SK-N-SH (cell line): Measurements from ENCODE around the gene STC2. TPM values are rescaled to one million over a fixed set of nuclear protein-coding genes. Genes with fewer than 3 reads are reported as not detected.
A peak's percentile ranks its signal among the peaks of the same experiment; 100 is the strongest.

ENCODE experiments used
- CTCF ChIA-PET: fragments of 300-600, 350-600 bp; formaldehyde crosslinking; extraction: SDS; loops from one replicate; lab custom pipeline; 2021; lab: Yijun Ruan, JAX
- POLR2A ChIA-PET: fragments of 350-600 bp; sonication (Branson Sonifier 250); formaldehyde crosslinking; extraction: SDS; loops from one replicate; lab custom pipeline; 2020; ENCODE audit warnings: antibody characterized with exemption, inconsistent platforms; lab: Yijun Ruan, JAX
- DNase-seq: peaks from one replicate; pipeline ENCODE4 v3.0.0; 2012
- H2AFZ ChIP-seq: fragments of 200-600 bp; sonication (generic); 2 replicates; pipeline ENCODE4 v1.8.1; 2016; ENCODE audit warnings: antibody characterized with exemption, mild to moderate bottlenecking, low read depth
- H3F3A ChIP-seq: fragments of 200-600 bp; sonication (generic); replicated peaks from 2 replicates; pipeline ENCODE3; 2016; ENCODE audit warnings: antibody characterized with exemption, mild to moderate bottlenecking; ENCODE audit not compliant: insufficient read depth
- H3K27ac ChIP-seq, 2 experiments: fragments of 200-500 bp in 1 of 2; fragments of 200-600 bp in 1 of 2; sonication (Bioruptor generic) in 1 of 2; sonication (generic), shearing (Covaris generic) in 1 of 2; 2 replicates each; pipeline versions ENCODE4 v1.5.1 to v1.6.1; 2014 to 2016; ENCODE audit warnings: low read depth in 2 of 2, inconsistent platforms in 1 of 2, low read length in 1 of 2, mild to moderate bottlenecking in 1 of 2, mixed read lengths in 1 of 2
- H3K27me3 ChIP-seq: fragments of 200-600 bp; sonication (generic), shearing (Covaris generic); 2 replicates; pipeline ENCODE4 v1.6.1; 2016; ENCODE audit warnings: mixed run types; ENCODE audit not compliant: insufficient read depth
- H3K36me3 ChIP-seq, 2 experiments: fragments of 200-500 bp in 1 of 2; fragments of 200-600 bp in 1 of 2; sonication (Bioruptor generic) in 1 of 2; sonication (generic) in 1 of 2; replicated peaks in 1 of 2; 2 replicates each; pipeline versions ENCODE3 to v1.5.1; 2014 to 2016; ENCODE audit warnings: low read length in 1 of 2, mild to moderate bottlenecking in 1 of 2; ENCODE audit not compliant: insufficient read depth in 2 of 2, control insufficient read depth in 1 of 2
- H3K4me1 ChIP-seq, 2 experiments: fragments of 200-500 bp in 1 of 2; fragments of 200-600 bp in 1 of 2; sonication (Bioruptor generic) in 1 of 2; sonication (generic), shearing (Covaris generic) in 1 of 2; 2 replicates each; pipeline versions ENCODE4 v1.5.1 to v1.6.1; 2014 to 2016; ENCODE audit warnings: low read depth in 1 of 2, low read length in 1 of 2, mixed run types in 1 of 2; ENCODE audit not compliant: insufficient read depth in 2 of 2, control insufficient read depth in 1 of 2
- H3K4me2 ChIP-seq: fragments of 200-600 bp; sonication (generic), shearing (Covaris generic); 2 replicates; pipeline ENCODE4 v1.6.1; 2017; ENCODE audit warnings: mixed run types
- H3K4me3 ChIP-seq, 2 experiments: fragments of 200-500 bp in 1 of 2; fragments of 200-600 bp in 1 of 2; sonication (Bioruptor generic) in 1 of 2; sonication (generic), shearing (Covaris generic) in 1 of 2; 2 replicates each; pipeline versions ENCODE4 v1.5.1 to v1.8.1; 2014 to 2016; ENCODE audit warnings: low read depth in 2 of 2, inconsistent platforms in 1 of 2, low read length in 1 of 2, mild to moderate bottlenecking in 1 of 2, mixed read lengths in 1 of 2, moderate library complexity in 1 of 2
- H3K79me2 ChIP-seq: fragments of 200-600 bp; sonication (generic); 2 replicates; pipeline ENCODE4 v1.8.1; 2017; ENCODE audit warnings: mild to moderate bottlenecking; ENCODE audit not compliant: insufficient read depth
- H3K9ac ChIP-seq: fragments of 200-600 bp; sonication (generic); 2 replicates; pipeline ENCODE4 v1.6.1; 2017; ENCODE audit warnings: mixed run types
- H3K9me2 ChIP-seq: fragments of 200-600 bp; sonication (generic); 2 replicates; pipeline ENCODE4 v1.6.1; 2017; ENCODE audit warnings: mixed run types
- H3K9me3 ChIP-seq: fragments of 200-600 bp; sonication (generic); 2 replicates; pipeline ENCODE4 v1.6.1; 2017; ENCODE audit warnings: mixed run types, mild to moderate bottlenecking, moderate library complexity
- H4K20me1 ChIP-seq: fragments of 200-600 bp; sonication (generic); 2 replicates; pipeline ENCODE4 v1.6.1; 2017; ENCODE audit warnings: mild to moderate bottlenecking, mixed run types; ENCODE audit not compliant: insufficient read depth
- CHD2 ChIP-seq: fragments of 150-350 bp; IDR thresholded peaks from 2 replicates; pipeline ENCODE4 v1.6.1; 2018; ENCODE audit warnings: low read length; ENCODE audit not compliant: partially characterized antibody
- EP300 ChIP-seq, 2 experiments: IDR thresholded peaks; 2 replicates each; pipeline versions ENCODE4 v1.4.0 to v1.6.1; 2012; ENCODE audit warnings: borderline replicate concordance in 1 of 2, low read depth in 1 of 2, low read length in 1 of 2
- EZH2phosphoT487 ChIP-seq: fragments of 200-600 bp; sonication (generic); IDR thresholded peaks from 2 replicates; pipeline ENCODE4 v1.6.1; 2017; ENCODE audit warnings: low read depth, mixed run types, mild to moderate bottlenecking, antibody characterized with exemption, moderate library complexity, borderline replicate concordance
- FOSL2 ChIP-seq: IDR thresholded peaks from 2 replicates; pipeline ENCODE4 v1.4.0; 2012; ENCODE audit warnings: low read depth, mild to moderate bottlenecking, moderate library complexity, borderline replicate concordance
- FOXM1 ChIP-seq: IDR thresholded peaks from 2 replicates; pipeline ENCODE4 v1.4.0; 2012; ENCODE audit warnings: low read depth, mild to moderate bottlenecking
- GATA2 ChIP-seq: sonication (generic); formaldehyde crosslinking; IDR thresholded peaks from 2 replicates; pipeline ENCODE4 v1.5.0; 2020; ENCODE audit warnings: mild to moderate bottlenecking, missing genetic modification reagents
- MXI1 ChIP-seq: IDR thresholded peaks from 2 replicates; pipeline ENCODE4 v1.6.1; 2012; ENCODE audit warnings: mild to moderate bottlenecking, low read depth, low read length, improper control_type of control experiment
- NFIC ChIP-seq: IDR thresholded peaks from 2 replicates; pipeline ENCODE4 v1.4.0; 2012; ENCODE audit warnings: borderline replicate concordance
- RAD21 ChIP-seq: IDR thresholded peaks from 2 replicates; pipeline ENCODE4 v1.6.1; 2012; ENCODE audit warnings: mild to moderate bottlenecking, low read length
- RCOR1 ChIP-seq: fragments of 150-350 bp; IDR thresholded peaks from 2 replicates; pipeline ENCODE4 v1.6.1; 2017; ENCODE audit warnings: antibody characterized with exemption, low read length
- RFX5 ChIP-seq: IDR thresholded peaks from 2 replicates; pipeline ENCODE4 v1.6.1; 2012; ENCODE audit warnings: mild to moderate bottlenecking, improper control_type of control experiment, low read length
- RXRA ChIP-seq: IDR thresholded peaks from 2 replicates; pipeline ENCODE4 v1.4.0; 2012; ENCODE audit warnings: low read depth, mild to moderate bottlenecking, borderline replicate concordance
- WGBS: methylation state at CpG from one replicate; pipeline ENCODE4 v1.1.6; 2017; ENCODE audit warnings: low lambda C conversion rate; 5-methylcytosine and 5-hydroxymethylcytosine counted together
- polyA plus RNA-seq, 3 experiments: library from polyadenylated mRNA; depleted of rRNA; stranded (reverse); fragments of >200 nt; gene quantifications; 2 replicates each; pipeline ENCODE4 v1.2.3, GENCODE V29; 2012
- TF ChIP-seq, protein P1 (sequence below): IDR thresholded peaks from 2 replicates; pipeline ENCODE4 v1.4.0; 2012; ENCODE audit warnings: low read depth, borderline replicate concordance
- TF ChIP-seq, protein P2 (sequence below): IDR thresholded peaks from 2 replicates; pipeline ENCODE4 v1.4.0; 2012; ENCODE audit warnings: low read depth, borderline replicate concordance
- TF ChIP-seq, protein P3 (sequence below): IDR thresholded peaks from 2 replicates; pipeline ENCODE4; 2012

STC2 gene
- polyA plus RNA-seq, 1 of the 3 experiments (the other 2 are of a cell fraction) = 5.9 TPM

DNA sequence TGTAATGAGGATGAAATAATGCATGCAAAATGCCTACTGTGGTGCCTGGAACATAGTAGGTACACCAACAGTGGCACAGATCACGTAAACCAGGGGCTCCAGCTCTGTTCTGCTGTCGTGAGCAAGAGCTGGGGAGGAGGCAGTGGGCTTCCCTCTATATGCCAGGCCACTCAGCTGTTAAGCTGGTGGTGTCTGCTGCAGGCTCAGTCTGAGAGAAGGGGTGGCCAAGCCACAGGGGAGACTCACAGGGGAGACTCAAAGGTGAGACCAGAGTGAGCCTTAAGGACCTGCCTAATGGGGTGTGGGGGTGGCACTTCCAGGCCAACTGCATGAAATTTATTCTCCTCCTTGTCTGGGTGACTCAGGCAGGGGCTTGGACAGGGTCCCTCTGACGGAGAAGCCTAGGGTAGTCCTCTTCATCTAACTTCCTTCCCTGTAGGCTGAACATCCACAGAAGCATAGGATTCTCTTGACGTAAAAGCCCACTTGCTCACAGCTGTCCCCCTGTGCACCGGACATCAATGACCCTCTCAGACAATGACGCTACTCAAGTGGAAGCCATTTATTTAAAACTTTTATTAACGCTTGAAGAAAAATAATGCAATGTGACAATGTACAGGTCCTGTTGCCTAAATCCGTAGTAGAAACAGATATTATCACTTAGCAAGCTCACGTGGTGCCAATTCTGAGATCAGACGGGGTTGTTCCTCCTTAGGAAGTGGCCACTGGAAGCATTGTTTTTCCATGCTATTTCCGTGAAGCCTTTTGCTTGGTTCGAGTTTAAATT lies 13.9 kb downstream of the STC2 start:
- POLR2A ChIA-PET = interaction anchor here (4.1 kb wide), 1 partner anchor 14 kb away, joined by 40 read pairs; the partner anchor contains the start of gene STC2
- TF ChIP-seq NFIC (no peak), GATA2 (CRISPR knock-in tag) (peak; percentile 31; the same call in 1 of the 2 replicates)
- CTCF ChIA-PET = interaction anchor here (1.5 to 10.2 kb wide), 3 partner anchors 15 to 21 kb away, joined by 5 to 105 read pairs (median 84); partner anchors contain the start of gene STC2
- Histone ChIP-seq H3K79me2 (no peaks in the 10 kb centered on the region), H3K27ac (no peak overlapping the region), H2AFZ (no peak overlapping the region), H3K9ac (no peak overlapping the region), H3K9me2 (no peaks in the 10 kb centered on the region), H3K27me3 (no peaks in the 10 kb centered on the region), H3F3A (peaks cover 18% of the 10 kb centered on the region), H3K36me3 (no peaks in the 10 kb centered on the region), H4K20me1 (no peaks in the 10 kb centered on the region), H3K9me3 (no peaks in the 10 kb centered on the region), H3K4me3 (no peak overlapping the region), H3K4me1 (peaks cover 13 to 25% of the 10 kb centered on the region in 2 experiments; a peak in 3 of 4 replicates), H3K4me2 (no peak overlapping the region)
- no peak for DNase-seq
- WGBS = 75% methylated on average over 12 of the region's 12 CpGs

DNA sequence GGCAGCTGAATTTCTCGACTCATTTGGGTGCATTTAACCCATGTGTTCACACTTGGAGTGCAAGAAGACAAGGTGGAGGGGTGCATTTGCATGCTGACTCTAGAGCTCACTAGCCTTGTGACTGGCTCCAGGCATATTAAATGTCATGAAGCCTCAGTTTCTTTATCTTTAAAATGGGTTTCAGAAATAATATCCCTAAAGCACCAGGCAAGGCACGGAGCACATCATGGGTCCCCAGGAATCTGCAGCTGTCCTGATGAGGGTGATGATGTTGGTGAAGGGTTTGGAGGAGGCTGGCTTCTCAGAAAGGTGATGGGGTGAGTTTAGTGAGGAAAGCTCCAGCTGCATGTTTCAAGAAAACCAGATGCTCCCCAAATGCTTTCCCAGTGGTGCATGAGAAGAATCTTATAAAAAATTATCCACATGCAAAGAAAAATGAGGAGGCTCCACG lies 14.8 kb downstream of the STC2 start:
- DNase-seq = no peak
- Histone ChIP-seq H3K27me3 (no peaks in the 10 kb centered on the region), H3K36me3 (no peaks in the 10 kb centered on the region), H2AFZ (no peak overlapping the region), H3K9me2 (no peaks in the 10 kb centered on the region), H3K27ac (no peak overlapping the region), H3K9ac (no peak overlapping the region), H3K4me3 (no peak overlapping the region), H3F3A (peaks cover 18% of the 10 kb centered on the region), H3K9me3 (no peaks in the 10 kb centered on the region), H3K79me2 (no peaks in the 10 kb centered on the region), H4K20me1 (no peaks in the 10 kb centered on the region), H3K4me1 (peaks cover 13 to 25% of the 10 kb centered on the region in 2 experiments; a peak in 3 of 4 replicates), H3K4me2 (no peak overlapping the region)
- TF ChIP-seq FOSL2 = no peak
- TF ChIP-seq RFX5 = no peak
- TF ChIP-seq, protein P1, sequence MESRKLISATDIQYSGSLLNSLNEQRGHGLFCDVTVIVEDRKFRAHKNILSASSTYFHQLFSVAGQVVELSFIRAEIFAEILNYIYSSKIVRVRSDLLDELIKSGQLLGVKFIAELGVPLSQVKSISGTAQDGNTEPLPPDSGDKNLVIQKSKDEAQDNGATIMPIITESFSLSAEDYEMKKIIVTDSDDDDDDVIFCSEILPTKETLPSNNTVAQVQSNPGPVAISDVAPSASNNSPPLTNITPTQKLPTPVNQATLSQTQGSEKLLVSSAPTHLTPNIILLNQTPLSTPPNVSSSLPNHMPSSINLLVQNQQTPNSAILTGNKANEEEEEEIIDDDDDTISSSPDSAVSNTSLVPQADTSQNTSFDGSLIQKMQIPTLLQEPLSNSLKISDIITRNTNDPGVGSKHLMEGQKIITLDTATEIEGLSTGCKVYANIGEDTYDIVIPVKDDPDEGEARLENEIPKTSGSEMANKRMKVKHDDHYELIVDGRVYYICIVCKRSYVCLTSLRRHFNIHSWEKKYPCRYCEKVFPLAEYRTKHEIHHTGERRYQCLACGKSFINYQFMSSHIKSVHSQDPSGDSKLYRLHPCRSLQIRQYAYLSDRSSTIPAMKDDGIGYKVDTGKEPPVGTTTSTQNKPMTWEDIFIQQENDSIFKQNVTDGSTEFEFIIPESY = no peak
- TF ChIP-seq RCOR1 = no peak
- TF ChIP-seq RAD21 = no peak
- TF ChIP-seq FOXM1 = no peak
- TF ChIP-seq MXI1 = no peak
- no peak for TF ChIP-seq EZH2phosphoT487
- no peak for TF ChIP-seq RXRA
- no peak for TF ChIP-seq NFIC
- TF ChIP-seq, protein P2, sequence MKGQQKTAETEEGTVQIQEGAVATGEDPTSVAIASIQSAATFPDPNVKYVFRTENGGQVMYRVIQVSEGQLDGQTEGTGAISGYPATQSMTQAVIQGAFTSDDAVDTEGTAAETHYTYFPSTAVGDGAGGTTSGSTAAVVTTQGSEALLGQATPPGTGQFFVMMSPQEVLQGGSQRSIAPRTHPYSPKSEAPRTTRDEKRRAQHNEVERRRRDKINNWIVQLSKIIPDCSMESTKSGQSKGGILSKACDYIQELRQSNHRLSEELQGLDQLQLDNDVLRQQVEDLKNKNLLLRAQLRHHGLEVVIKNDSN = no peak
- TF ChIP-seq, protein P3, sequence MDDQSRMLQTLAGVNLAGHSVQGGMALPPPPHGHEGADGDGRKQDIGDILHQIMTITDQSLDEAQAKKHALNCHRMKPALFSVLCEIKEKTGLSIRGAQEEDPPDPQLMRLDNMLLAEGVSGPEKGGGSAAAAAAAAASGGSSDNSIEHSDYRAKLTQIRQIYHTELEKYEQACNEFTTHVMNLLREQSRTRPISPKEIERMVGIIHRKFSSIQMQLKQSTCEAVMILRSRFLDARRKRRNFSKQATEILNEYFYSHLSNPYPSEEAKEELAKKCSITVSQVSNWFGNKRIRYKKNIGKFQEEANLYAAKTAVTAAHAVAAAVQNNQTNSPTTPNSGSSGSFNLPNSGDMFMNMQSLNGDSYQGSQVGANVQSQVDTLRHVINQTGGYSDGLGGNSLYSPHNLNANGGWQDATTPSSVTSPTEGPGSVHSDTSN = no peak
- no peak for TF ChIP-seq EP300 (IDR thresholded peaks at IDR 0.05; ENCODE audit: borderline replicate concordance in 1 of 2, low read depth in 1 of 2, low read length in 1 of 2)
- no peak for TF ChIP-seq CHD2
- 63% methylated on average over 3 of the region's 3 CpGs for WGBS
- POLR2A ChIA-PET = interaction anchor here (1.1 kb wide), 1 partner anchor 15 kb away, joined by 4 read pairs; the partner anchor contains the start of gene STC2
- CTCF ChIA-PET = interaction anchor here (1.8 to 10.2 kb wide), 3 partner anchors 9 to 20 kb away, joined by 5 to 105 read pairs (median 84); partner anchors contain the start of gene STC2
